22Rv1 (cell line): ENCODE measurements around the gene SPINT2.

Source experiments
- ZFX ChIP-seq: fragments of 450-650 bp; IDR thresholded peaks from 2 replicates; pipeline ENCODE4 v1.6.1; 2017; ENCODE audit warnings: antibody characterized with exemption, borderline replicate concordance
- TF ChIP-seq, protein P1 (sequence below): fragments of 450-650 bp; IDR thresholded peaks from 2 replicates; pipeline ENCODE4 v1.5.1; 2017; ENCODE audit warnings: mild to moderate bottlenecking

GRCh38 chr19:38337360-38337653 lies 72.9 kb downstream of the SPINT2 start:
- TF ChIP-seq, protein P1, sequence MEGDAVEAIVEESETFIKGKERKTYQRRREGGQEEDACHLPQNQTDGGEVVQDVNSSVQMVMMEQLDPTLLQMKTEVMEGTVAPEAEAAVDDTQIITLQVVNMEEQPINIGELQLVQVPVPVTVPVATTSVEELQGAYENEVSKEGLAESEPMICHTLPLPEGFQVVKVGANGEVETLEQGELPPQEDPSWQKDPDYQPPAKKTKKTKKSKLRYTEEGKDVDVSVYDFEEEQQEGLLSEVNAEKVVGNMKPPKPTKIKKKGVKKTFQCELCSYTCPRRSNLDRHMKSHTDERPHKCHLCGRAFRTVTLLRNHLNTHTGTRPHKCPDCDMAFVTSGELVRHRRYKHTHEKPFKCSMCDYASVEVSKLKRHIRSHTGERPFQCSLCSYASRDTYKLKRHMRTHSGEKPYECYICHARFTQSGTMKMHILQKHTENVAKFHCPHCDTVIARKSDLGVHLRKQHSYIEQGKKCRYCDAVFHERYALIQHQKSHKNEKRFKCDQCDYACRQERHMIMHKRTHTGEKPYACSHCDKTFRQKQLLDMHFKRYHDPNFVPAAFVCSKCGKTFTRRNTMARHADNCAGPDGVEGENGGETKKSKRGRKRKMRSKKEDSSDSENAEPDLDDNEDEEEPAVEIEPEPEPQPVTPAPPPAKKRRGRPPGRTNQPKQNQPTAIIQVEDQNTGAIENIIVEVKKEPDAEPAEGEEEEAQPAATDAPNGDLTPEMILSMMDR = no peak
- TF ChIP-seq ZFX = no peak
